DOHH2 (cell line): ENCODE measurements around the gene LRTM1.

Experiments used
- H3F3A ChIP-seq: fragments of 200-600 bp; sonication (generic), shearing (Covaris generic); 2 replicates; pipeline ENCODE4 v1.6.0; 2016; ENCODE audit warnings: antibody characterized with exemption, mild to moderate bottlenecking; ENCODE audit not compliant: control insufficient read depth, insufficient read depth
- H3K27ac ChIP-seq: fragments of 200-600 bp; sonication (generic); 2 replicates; pipeline ENCODE4 v1.5.1; 2014; ENCODE audit warnings: low read depth, mild to moderate bottlenecking, low read length, moderate library complexity
- H3K27me3 ChIP-seq: fragments of 200-600 bp; sonication (generic); 2 replicates; pipeline ENCODE4 v1.6.1; 2014; ENCODE audit warnings: mild to moderate bottlenecking, low read length, mixed read lengths; ENCODE audit not compliant: control insufficient read depth
- H3K36me3 ChIP-seq: fragments of 200-600 bp; sonication (generic); 2 replicates; pipeline ENCODE4 v1.6.1; 2014; ENCODE audit warnings: mild to moderate bottlenecking, low read length, moderate library complexity, mixed read lengths; ENCODE audit not compliant: control insufficient read depth
- H3K4me1 ChIP-seq: fragments of 200-600 bp; sonication (generic); 2 replicates; pipeline ENCODE4 v1.6.1; 2014; ENCODE audit warnings: mild to moderate bottlenecking, low read length, mixed read lengths; ENCODE audit not compliant: control insufficient read depth
- H3K4me2 ChIP-seq: fragments of 200-600 bp; sonication (generic); 2 replicates; pipeline ENCODE4 v1.6.0; 2014; ENCODE audit warnings: mild to moderate bottlenecking, low read length, moderate library complexity
- H3K4me3 ChIP-seq: fragments of 200-600 bp; sonication (generic); 2 replicates; pipeline ENCODE4 v1.5.1; 2014; ENCODE audit warnings: mild to moderate bottlenecking, low read length, mixed read lengths
- H3K79me2 ChIP-seq: fragments of 200-600 bp; sonication (generic); 2 replicates; pipeline ENCODE4 v1.6.1; 2014; ENCODE audit warnings: mild to moderate bottlenecking, low read length, mixed read lengths; ENCODE audit not compliant: control insufficient read depth
- H3K9me2 ChIP-seq: fragments of 200-600 bp; sonication (generic); replicated peaks from 2 replicates; pipeline ENCODE4 v1.6.1; 2014; ENCODE audit warnings: mild to moderate bottlenecking, low read length, mixed read lengths; ENCODE audit not compliant: control insufficient read depth
- H3K9me3 ChIP-seq: fragments of 200-600 bp; sonication (generic); 2 replicates; pipeline ENCODE4 v1.6.1; 2014; ENCODE audit warnings: antibody characterized with exemption, low read length, mixed read lengths; ENCODE audit not compliant: control insufficient read depth, insufficient read depth
- H4K20me1 ChIP-seq: fragments of 200-600 bp; sonication (generic); 2 replicates; pipeline ENCODE4 v1.6.0; 2014; ENCODE audit warnings: low read depth, mild to moderate bottlenecking, antibody characterized with exemption, low read length, moderate library complexity; ENCODE audit not compliant: control insufficient read depth, insufficient read depth
- EZH2phosphoT487 ChIP-seq: fragments of 200-600 bp; sonication (generic); IDR thresholded peaks from 2 replicates; pipeline ENCODE4 v1.6.1; 2017; ENCODE audit warnings: borderline replicate concordance, mild to moderate bottlenecking, antibody characterized with exemption, low read length, moderate library complexity, mixed read lengths
- TF ChIP-seq, protein P1 (sequence below): fragments of 200-600 bp; sonication (generic); IDR thresholded peaks from one replicate; pipeline ENCODE4 v1.5.1; 2014; ENCODE audit warnings: antibody characterized with exemption, mild to moderate bottlenecking, low read depth, low read length; ENCODE audit not compliant: poor library complexity, severe bottlenecking

LRTM1 gene

DNA sequence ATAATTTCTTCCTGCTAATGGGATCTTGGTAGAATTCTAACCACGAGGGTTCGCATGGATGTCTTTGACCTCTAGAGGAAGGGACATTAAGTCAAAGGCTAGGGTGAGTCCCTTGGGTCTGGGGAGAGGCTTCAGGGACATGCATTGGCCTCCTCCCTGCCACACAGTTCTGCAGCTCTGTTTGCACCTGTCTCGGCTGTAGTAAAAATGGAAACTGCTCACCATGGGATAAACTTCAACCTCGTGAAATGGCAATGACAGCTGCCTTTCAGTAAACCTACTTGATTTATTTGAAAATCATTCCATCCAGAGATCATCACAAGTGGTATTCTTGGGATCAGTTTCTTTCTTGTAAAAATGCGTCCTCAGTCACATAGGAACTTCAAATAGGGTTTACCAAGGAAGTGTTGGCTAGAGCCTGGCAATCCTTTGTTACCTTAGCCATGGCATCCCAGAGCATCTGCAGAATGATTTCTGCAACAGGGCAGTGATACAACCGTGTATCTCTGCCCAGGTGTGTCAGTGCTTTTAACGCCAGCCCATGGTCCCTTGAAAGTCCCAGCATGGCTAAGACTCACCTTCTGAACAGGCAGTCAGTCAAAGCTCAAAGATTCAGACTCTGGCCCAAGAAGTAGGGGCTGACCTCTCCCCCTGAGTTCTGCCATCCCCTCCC, 14.0 kb upstream of the LRTM1 start:
- no peak for TF ChIP-seq EZH2phosphoT487
- TF ChIP-seq, protein P1, sequence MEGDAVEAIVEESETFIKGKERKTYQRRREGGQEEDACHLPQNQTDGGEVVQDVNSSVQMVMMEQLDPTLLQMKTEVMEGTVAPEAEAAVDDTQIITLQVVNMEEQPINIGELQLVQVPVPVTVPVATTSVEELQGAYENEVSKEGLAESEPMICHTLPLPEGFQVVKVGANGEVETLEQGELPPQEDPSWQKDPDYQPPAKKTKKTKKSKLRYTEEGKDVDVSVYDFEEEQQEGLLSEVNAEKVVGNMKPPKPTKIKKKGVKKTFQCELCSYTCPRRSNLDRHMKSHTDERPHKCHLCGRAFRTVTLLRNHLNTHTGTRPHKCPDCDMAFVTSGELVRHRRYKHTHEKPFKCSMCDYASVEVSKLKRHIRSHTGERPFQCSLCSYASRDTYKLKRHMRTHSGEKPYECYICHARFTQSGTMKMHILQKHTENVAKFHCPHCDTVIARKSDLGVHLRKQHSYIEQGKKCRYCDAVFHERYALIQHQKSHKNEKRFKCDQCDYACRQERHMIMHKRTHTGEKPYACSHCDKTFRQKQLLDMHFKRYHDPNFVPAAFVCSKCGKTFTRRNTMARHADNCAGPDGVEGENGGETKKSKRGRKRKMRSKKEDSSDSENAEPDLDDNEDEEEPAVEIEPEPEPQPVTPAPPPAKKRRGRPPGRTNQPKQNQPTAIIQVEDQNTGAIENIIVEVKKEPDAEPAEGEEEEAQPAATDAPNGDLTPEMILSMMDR: no peak

DNA sequence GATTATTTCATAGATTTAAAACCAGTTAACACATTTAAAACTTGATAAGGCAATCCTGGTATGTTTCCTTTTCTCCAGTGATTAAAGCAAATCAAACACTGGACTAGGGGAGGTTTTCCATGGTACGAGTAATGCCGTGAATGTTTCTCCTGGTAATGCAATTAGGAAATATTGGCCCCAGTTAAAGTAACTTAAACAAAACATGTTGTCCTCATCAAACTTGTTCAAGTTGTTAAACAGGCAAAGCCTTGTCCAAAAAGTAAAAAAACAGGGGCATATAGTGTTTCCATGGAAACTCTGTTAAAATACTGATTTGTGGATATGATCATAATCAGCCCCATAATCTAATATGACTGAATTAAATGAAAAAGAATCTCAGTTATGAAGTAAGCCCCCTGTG, 13.1 kb upstream of the LRTM1 start:
- H4K20me1 ChIP-seq: no peaks in the 10 kb centered on the region
- TF ChIP-seq EZH2phosphoT487: no peak
- TF ChIP-seq, protein P1: no peak

More for the DNA sequence above, 14.0 kb upstream of the LRTM1 start:
- Histone ChIP-seq H3K27me3 (no peaks in the 10 kb centered on the region), H3K9me3 (no peaks in the 10 kb centered on the region), H3F3A (no peaks in the 10 kb centered on the region), H3K4me2 (no peak overlapping the region), H3K4me3 (no peak overlapping the region), H3K27ac (no peak overlapping the region), H3K9me2 (no peaks in the 10 kb centered on the region), H3K36me3 (no peaks in the 10 kb centered on the region), H3K4me1 (no peaks in the 10 kb centered on the region), H3K79me2 (no peaks in the 10 kb centered on the region), H4K20me1 (no peaks in the 10 kb centered on the region)

DNA sequence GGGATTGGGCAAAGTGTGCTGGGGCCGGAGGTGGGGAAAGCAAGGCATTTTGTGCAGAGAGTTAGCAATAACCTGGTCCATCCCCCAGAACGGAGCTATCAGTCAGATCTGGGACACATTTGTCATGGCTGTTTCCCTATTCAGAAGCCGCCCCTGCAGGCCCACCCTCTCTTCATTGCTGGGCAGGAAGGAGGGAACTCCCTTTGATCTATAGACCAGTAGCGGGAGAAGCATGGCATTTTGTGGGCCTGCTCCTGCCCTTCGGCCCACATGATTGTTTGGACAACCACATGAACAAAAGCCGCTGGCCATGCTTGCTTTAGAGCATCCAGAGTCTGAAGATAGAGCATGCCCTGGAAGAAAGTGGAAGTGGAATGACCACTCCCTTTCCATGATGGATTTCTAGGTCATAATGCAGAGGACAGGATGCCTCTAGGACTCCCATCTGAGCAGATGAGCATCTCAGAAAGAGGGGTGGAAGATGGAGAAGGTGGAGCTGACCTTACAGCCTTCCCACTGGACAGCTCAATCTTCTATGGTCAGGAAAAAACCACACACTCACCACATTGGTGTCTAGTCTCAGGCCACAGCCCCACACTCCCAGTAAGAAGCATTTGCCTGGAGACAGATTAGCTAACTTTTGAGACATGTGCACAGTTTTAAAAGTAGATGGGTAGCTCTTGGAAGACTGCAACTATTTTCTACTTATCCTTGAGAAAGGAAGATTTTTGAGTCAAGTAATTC, 11.9 kb upstream of the LRTM1 start:
- no peaks in the 10 kb centered on the region for H3K27me3 ChIP-seq
- no peaks in the 10 kb centered on the region for H4K20me1 ChIP-seq
- H3K9me3 ChIP-seq: no peaks in the 10 kb centered on the region
- no peaks in the 10 kb centered on the region for H3K79me2 ChIP-seq
- H3F3A ChIP-seq: no peaks in the 10 kb centered on the region
- no peak for TF ChIP-seq EZH2phosphoT487
- TF ChIP-seq, protein P1: no peak
- H3K4me1 ChIP-seq: no peaks in the 10 kb centered on the region
- no peak overlapping the region for H3K4me2 ChIP-seq
- H3K9me2 ChIP-seq: no peaks in the 10 kb centered on the region
- H3K36me3 ChIP-seq: no peaks in the 10 kb centered on the region
- no peak overlapping the region for H3K27ac ChIP-seq
- no peak overlapping the region for H3K4me3 ChIP-seq

More for the DNA sequence above, 13.1 kb upstream of the LRTM1 start:
- Histone ChIP-seq H3K9me2 (no peaks in the 10 kb centered on the region), H3K4me3 (no peak overlapping the region), H3K36me3 (no peaks in the 10 kb centered on the region), H3K4me2 (no peak overlapping the region), H3K4me1 (no peaks in the 10 kb centered on the region), H3K27me3 (no peaks in the 10 kb centered on the region), H3K27ac (no peak overlapping the region), H3K9me3 (no peaks in the 10 kb centered on the region), H3K79me2 (no peaks in the 10 kb centered on the region), H3F3A (no peaks in the 10 kb centered on the region)
